Psoas muscle (tissue), 7 donors: ENCODE data around the gene CLEC18B. TPM values are rescaled to one million over a fixed set of nuclear protein-coding genes. Genes with fewer than 3 reads are reported as not detected.

ENCODE experiments used
- polyA plus RNA-seq, 3 donors: library from polyadenylated mRNA; stranded (reverse); fragments of 200-250 nt; gene quantifications; one replicate each; pipeline ENCODE4 v1.2.3, GENCODE V29; 2013
- total RNA-seq, 4 donors: library from RNA; stranded (reverse); fragmentation: NEBNext Ultra II Directional in 2 of 4; extraction: Animal tissue kit (Norgen Biotek cat#: 25700) in 2 of 4; gene quantifications; one replicate each; pipeline versions ENCODE4 v1.2.1 to v1.2.4, GENCODE V29; 2021 to 2023
- donor health status: healthy with polysubstance abuse.
- donor health status: DM: no; HTN: no; CAD: no; lungs with moderate emphysema.
- donor health status: Bipolar disorder and iron deficiency.
- donor health status: healthy.
- donor health status: DM: no; HTN: no; CAD: no.
- donor health status: DM: no; HTN: no; CAD: no.
- donor health status: DM: yes; HTN: yes; CAD: no.

The CLEC18B gene
- total and polyA plus RNA-seq, 7 donors = 0.16 to 1.1 (median 0.40) TPM; not detected in 2

Other genes with a start within 250 kb of the CLEC18B start
- gene PSMD7, start 124.7 kb downstream of the CLEC18B start, total RNA-seq = 100 to 1,000 TPM; 122 to 230 (median 191) TPM
- gene PSMD7, start 124.7 kb downstream of the CLEC18B start, polyA plus RNA-seq = 100 to 1,000 TPM; 192 to 223 (median 206) TPM
- gene NPIPB15, start 45.2 kb downstream of the CLEC18B start, total RNA-seq = under 1 TPM in 2 of 4 donors, not detected in 2; 0.58 to 0.81 TPM
- gene NPIPB15, start 45.2 kb downstream of the CLEC18B start, polyA plus RNA-seq = 1 to 10 TPM in 2 of 3 donors, under 1 TPM in 1; 0.86 to 1.6 (median 1.6) TPM
- gene GLG1, start 185.6 kb upstream of the CLEC18B start, total RNA-seq = 100 to 1,000 TPM in 1 of 4 donors, 10 to 100 TPM in 3; 60.1 to 107 (median 76.5) TPM
- 10 to 100 TPM; 19.7 to 57.6 (median 24.6) TPM for gene GLG1, start 185.6 kb upstream of the CLEC18B start, polyA plus RNA-seq
- gene RFWD3, start 245.4 kb upstream of the CLEC18B start, total RNA-seq = 1 to 10 TPM; 4.0 to 8.2 (median 7.2) TPM
- gene RFWD3, start 245.4 kb upstream of the CLEC18B start, polyA plus RNA-seq = 1 to 10 TPM; 2.6 to 3.9 (median 3.3) TPM